Measurements from ENCODE around the gene TRIP10. TPM values are rescaled to one million over a fixed set of nuclear protein-coding genes. Genes with fewer than 3 reads are reported as not detected.

The TRIP10 gene
- total and polyA plus RNA-seq, 9 donors: 57.3 to 149 (median 106) TPM

DNA sequence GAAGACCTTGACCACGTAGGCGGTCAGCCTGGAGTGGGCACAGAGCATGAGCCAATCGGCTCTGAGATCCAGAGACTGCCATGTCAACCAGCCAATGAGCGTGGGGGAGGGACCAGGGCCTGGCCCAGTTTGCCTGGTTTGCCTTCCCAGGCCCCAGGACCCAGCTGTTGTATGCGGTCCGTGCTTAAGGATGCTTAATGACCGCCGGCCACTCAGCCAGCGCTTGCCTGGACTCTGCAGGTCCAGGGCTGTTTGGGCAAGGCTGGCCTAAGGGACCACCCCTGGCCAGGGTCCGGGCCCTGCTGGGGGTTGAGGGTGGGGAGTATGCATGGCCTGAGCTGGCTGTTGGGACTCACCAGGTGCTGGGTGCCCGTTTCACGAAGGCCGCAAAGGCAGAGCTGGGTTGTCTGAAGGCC lies 46.4 kb upstream of the TRIP10 start:
- H3K27ac ChIP-seq: no peak overlapping the region
- 85 to 86% (median 86%) methylated on average over 9 to 13 of the region's 13 CpGs for WGBS, 3 donors
- no peaks in the 10 kb centered on the region for H3K27me3 ChIP-seq
- H3K9me3 ChIP-seq: no peaks in the 10 kb centered on the region
- H3K4me3 ChIP-seq: no peak overlapping the region
- intact Hi-C loops (cut with DNase I): no loop called here
- DNase-seq: no peak
- TF ChIP-seq, protein P1, sequence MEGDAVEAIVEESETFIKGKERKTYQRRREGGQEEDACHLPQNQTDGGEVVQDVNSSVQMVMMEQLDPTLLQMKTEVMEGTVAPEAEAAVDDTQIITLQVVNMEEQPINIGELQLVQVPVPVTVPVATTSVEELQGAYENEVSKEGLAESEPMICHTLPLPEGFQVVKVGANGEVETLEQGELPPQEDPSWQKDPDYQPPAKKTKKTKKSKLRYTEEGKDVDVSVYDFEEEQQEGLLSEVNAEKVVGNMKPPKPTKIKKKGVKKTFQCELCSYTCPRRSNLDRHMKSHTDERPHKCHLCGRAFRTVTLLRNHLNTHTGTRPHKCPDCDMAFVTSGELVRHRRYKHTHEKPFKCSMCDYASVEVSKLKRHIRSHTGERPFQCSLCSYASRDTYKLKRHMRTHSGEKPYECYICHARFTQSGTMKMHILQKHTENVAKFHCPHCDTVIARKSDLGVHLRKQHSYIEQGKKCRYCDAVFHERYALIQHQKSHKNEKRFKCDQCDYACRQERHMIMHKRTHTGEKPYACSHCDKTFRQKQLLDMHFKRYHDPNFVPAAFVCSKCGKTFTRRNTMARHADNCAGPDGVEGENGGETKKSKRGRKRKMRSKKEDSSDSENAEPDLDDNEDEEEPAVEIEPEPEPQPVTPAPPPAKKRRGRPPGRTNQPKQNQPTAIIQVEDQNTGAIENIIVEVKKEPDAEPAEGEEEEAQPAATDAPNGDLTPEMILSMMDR (IDR thresholded peaks at IDR 0.05): no peak
- TF ChIP-seq POLR2A (IDR thresholded peaks at IDR 0.05): no peak
- TF ChIP-seq EP300 (IDR thresholded peaks at IDR 0.05): no peak
- H3K36me3 ChIP-seq: no peaks in the 10 kb centered on the region
- H3K4me1 ChIP-seq (ENCODE audit: insufficient read depth): no peaks in the 10 kb centered on the region

DNA sequence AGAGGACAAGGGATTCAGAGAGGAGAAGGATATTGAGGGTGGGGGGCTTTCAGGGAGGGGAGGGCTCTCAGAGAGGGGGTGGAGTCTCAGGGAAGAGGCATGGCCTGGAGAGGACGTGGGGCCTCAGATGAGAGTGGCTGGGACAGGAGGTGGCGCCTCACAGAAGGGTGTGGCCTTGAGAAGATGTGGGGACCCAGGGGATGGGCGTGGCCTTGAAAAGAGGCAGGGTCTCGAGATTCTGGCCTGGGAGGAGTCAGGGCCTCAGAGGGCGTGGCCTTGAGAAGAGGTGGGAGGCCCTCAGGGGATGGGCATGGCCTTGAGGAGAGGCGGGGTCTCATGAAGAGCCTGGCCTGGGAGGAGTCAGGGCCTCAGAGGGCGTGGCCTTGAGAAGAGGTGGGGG lies 45.8 kb upstream of the TRIP10 start:
- 74 to 81% (median 76%) methylated on average over 7 of the region's 7 CpGs for WGBS, 3 donors
- H3K36me3 ChIP-seq: no peaks in the 10 kb centered on the region
- TF ChIP-seq EP300 (IDR thresholded peaks at IDR 0.05) (no peak), POLR2A (IDR thresholded peaks at IDR 0.05) (no peak)
- TF ChIP-seq, protein P1 (IDR thresholded peaks at IDR 0.05): no peak
- DNase-seq: no peak
- intact Hi-C loops (cut with DNase I): no loop called here
- no peak overlapping the region for H3K27ac ChIP-seq
- H3K4me3 ChIP-seq: no peak overlapping the region
- H3K27me3 ChIP-seq: no peaks in the 10 kb centered on the region
- H3K4me1 ChIP-seq (ENCODE audit: insufficient read depth): no peaks in the 10 kb centered on the region
- no peaks in the 10 kb centered on the region for H3K9me3 ChIP-seq

DNA sequence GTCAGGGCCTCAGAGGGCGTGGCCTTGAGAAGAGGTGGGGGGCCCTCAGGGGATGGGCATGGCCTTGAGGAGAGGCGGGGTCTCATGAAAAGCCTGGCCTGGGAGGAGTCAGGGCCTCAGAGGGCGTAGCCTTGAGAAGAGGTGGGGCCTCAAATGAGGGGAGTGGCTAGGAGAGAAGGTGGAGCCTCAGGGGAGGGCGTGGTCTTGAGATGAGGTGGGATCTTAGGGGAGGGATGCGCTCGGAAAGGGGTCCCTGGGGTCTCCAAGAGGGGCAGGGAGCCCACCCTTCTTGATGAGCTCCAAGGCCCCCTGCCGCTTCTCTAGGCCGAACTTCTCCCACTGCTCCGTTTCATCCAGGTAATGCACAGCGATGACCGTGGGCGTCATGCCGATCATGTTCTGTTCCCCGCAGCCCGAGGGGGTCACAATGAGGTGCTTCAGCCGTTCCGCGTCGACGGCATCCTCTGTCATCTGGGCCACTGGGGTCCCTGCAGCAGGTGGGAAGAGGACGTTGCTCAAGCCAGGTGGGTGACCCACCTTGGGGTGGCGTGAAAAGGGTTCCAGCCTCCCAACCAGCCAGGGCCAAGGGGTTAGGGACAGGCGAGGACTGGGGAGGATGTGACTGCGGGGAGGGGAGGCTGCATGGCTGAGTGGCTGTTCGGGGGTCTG lies 45.2 kb upstream of the TRIP10 start:
- H3K4me1 ChIP-seq (ENCODE audit: insufficient read depth): no peaks in the 10 kb centered on the region
- no peak for DNase-seq
- intact Hi-C loops (cut with DNase I): no loop called here
- WGBS, 3 donors: 92 to 95% (median 92%) methylated on average over 24 to 25 of the region's 25 CpGs
- no peaks in the 10 kb centered on the region for H3K27me3 ChIP-seq
- no peaks in the 10 kb centered on the region for H3K36me3 ChIP-seq
- H3K27ac ChIP-seq: no peak overlapping the region
- no peak overlapping the region for H3K4me3 ChIP-seq
- TF ChIP-seq POLR2A (IDR thresholded peaks at IDR 0.05): no peak
- TF ChIP-seq EP300 (IDR thresholded peaks at IDR 0.05): no peak
- TF ChIP-seq, protein P1 (IDR thresholded peaks at IDR 0.05): no peak
- no peaks in the 10 kb centered on the region for H3K9me3 ChIP-seq

DNA sequence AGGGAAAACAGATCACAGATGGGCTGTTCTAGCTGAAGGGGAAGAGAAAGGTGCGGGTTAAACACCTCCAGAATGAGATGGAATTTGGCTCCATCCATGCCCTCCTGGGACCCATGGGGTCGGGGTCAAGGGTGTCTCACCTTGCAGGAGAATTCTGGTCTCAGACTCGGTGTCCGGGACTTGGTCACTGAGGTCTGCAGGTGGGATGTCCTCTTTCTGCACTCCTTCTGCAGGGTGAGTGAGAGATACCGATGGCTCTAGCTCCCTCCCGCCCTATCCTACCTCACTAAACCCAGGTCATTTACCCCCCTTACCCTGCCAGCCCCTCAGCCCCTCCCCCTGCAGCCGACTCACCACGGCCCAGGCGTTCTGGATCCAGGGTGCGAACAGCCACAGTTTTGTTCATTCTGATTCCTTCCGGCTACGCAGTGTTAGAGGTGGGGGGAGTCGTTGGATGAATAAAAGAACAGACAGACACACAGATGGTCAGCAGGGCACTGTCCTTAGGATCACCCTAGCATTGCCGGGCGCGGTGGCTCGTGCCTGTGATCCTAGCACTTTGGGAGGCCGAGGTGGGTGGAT lies 43.1 kb upstream of the TRIP10 start:
- no peak overlapping the region for H3K4me3 ChIP-seq
- 72 to 81% (median 72%) methylated on average over 18 of the region's 18 CpGs for WGBS, 3 donors
- no peak for DNase-seq
- H3K36me3 ChIP-seq: no peaks in the 10 kb centered on the region
- no peaks in the 10 kb centered on the region for H3K9me3 ChIP-seq
- TF ChIP-seq POLR2A (IDR thresholded peaks at IDR 0.05) (no peak), EP300 (IDR thresholded peaks at IDR 0.05) (no peak)
- TF ChIP-seq, protein P1 (IDR thresholded peaks at IDR 0.05): no peak
- intact Hi-C loops (cut with DNase I): no loop called here
- no peaks in the 10 kb centered on the region for H3K4me1 ChIP-seq (ENCODE audit: insufficient read depth)
- H3K27me3 ChIP-seq: no peaks in the 10 kb centered on the region
- no peak overlapping the region for H3K27ac ChIP-seq

Measured in ovary (tissue), 9 donors.